ENCODE results near the gene PFAS.

Gene PFAS

GRCh38 chr17:8267480-8268147 is 18.5 kb downstream of the PFAS start:
- DNase-seq = no peak

GRCh38 chr17:8268550-8269298 is 19.6 kb downstream of the PFAS start:
- DNase-seq = no peak

DNA sequence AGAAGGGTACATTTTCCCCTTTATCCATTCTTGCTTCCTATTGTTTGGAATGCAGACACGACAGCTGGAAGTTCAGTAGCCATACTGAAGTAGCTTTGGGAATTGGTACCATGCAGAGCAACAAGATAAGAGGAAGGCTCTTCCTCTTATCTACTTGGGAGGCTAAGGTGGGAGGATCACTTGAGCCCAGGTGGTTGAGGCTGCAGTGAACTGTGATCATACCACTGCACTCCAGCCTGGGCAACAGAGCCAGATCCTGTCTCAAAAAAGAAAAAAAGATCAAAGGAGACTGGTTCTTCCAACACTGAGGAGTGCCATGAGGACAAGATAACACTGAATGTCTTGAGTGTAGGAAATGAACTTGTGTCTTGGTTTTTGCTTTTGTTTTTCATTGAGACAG is 23.3 kb downstream of the PFAS start:
- no peak for DNase-seq

- DNase-seq = no peak
Measured at GRCh38 chr17:8273884-8274444, 24.9 kb downstream of the PFAS start.

DNA sequence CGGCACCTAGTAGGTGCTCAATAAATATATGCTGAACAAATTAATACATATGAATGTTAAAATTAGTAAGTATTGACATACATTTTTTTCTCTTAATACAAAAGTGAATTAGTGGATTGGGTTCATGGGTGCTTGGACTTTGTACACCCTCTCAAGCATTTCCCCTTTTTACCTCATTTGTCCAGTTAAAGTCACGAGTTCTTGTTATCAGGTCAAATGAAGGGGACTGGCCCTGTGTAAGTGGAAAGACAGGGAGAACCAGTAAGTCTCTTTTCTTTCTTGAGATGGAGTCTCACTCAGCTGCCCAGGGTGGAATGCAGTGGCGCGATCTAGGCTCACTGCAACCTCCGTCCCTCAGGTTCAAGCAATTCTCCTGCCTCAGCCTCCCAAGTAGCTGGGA is 25.7 kb downstream of the PFAS start:
- no peak for DNase-seq

GRCh38 chr17:8275421-8276290 is 26.6 kb downstream of the PFAS start:
- no peak for DNase-seq

DNA sequence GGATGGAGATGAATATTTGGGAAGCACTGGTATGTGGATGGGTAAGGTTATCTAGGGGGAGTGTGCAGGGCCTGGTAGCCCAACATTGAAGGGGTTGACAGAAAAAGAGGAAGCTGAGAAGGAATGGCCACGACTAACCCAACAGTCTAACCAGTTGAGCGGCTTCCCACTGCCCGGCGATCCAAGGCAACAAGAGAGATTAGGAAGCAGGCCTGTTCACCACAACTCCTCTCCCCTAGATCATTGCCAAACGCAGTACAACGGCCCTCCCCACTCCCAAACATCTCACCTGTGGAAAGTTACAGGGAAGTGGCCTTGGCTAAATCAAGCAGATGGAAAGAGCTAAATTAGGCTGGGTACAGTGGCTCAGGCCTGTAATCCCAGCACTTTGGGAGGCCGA is 28.2 kb downstream of the PFAS start:
- DNase-seq = no peak

- no peak for DNase-seq
Measured at GRCh38 chr17:8282345-8282744, 33.3 kb downstream of the PFAS start.

DNA sequence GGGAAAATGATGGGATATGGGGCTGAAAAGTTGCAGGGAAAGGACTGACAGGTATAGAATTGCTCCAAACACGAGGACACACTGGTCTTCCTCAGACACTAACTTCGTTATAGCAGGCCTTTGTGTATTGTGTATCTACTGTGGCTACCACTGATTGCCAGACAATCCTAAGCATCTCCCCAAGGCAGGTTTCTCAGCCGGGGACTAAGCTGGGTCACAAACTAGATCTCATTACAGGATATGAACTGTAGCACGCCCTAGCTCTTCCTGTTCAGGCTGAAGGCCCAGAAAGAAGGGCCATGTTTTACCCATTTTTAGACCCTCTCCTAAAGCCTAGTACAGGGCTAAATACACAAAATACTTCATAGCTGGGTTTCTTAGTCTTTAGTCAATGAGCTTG is 34.3 kb downstream of the PFAS start:
- DNase-seq = no peak

DNA sequence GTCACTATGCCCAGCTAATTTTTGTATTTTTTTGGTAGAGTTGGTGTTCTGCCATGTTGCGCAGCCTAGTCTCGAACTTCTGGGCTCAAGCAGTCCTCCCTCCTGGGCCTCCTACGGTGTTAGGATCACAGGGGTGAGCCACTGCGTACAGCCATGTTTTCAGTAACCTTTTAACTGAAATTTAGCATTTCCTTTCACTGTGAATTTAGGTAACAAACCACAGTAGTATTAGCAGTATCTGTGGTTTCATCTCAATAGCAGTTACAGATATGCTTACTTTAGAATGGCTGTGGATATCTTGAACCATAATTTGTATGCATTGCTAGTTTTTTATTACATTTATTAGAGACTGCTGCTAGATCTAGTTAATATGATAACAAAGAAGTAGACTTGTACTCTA is 35.0 kb downstream of the PFAS start:
- DNase-seq = no peak

- no peak for DNase-seq
Measured at GRCh38 chr17:8285270-8286181, 36.4 kb downstream of the PFAS start.

DNA sequence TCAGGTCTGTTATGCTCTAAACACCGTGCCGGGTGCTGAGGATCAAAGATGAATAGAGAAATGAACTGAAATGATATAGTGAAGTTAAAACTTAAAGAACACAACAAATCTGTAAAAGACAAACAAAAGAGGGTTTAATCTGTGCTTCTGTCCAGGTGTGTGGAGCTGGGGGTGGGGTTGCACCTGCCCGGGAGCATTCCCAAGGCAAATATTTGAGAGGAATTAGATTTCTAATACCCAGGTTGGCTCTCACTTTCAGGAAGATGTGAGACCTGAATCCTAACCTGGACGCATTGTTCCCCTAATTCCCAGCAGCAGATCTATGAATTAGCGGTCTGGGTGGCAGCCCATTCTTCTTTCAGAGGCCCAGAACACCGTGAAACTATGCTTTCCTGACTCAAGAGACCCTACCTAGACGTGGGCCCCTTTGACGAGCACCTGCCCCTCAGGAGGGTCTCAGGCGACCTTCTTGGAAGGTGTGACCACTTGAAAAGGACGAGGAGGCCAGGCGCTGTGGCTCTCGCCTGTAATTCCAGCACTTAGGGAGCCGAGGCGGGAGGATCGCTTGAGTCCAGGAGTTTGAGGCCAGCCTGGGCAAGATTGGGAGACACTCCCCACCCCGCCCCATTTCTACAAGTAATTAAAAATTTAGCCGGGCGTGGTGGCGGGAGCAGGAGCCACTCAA is 38.7 kb downstream of the PFAS start:
- no peak for DNase-seq

DNA sequence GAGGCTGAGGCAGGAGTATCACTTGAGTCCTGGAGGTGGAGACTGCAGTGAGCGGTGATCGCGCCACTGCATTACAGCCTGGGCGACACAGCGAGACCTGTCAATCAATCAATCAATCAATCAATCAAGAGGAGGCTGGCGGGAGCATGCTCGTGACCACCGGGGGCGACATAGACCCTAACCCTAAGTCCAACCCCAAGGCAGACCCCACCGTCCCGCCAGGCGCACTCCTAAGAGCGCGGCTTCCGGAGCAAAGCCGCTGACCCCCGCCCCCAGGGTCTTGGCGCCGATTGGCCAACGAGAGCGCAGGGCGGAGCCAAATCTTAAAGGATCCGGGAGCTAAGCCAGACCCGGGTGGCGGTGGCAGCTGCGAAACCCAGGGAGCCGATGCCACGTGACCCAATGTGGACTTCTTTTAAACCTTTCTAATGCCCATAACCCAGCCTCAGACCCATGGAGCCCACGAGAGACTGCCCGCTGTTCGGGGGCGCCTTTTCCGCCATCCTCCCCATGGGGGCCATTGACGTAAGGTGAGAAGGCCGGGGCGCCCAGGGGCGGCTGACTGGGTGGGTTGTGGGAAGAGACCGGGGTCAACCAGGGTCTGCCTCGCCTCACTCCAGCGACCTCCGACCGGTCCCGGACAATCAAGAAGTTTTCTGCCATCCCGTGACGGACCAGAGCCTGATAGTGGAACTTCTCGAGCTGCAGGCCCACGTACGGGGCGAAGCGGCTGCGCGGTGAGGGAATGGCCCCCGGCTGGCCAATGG is 39.4 kb downstream of the PFAS start, which contains the start of gene RANGRF:
TSS of gene RANGRF (plus strand) at position 335 of the 767 bp plus-strand sequence. CDS start at position 454, 119 bp downstream.
- peak; percentile 70 for DNase-seq

DNA sequence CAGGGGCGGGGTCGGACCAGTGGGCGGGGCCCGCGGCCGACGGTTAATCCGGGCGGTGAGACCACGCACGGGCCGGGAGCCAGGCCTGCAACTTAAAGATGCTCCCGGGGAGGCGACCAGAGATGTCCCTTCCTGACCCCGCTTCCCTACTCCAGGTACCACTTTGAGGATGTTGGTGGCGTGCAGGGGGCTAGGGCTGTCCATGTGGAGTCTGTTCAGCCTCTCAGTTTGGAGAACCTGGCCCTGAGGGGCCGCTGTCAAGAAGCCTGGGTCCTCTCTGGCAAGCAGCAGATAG is 40.0 kb downstream of the PFAS start:
- no peak for DNase-seq

DNA sequence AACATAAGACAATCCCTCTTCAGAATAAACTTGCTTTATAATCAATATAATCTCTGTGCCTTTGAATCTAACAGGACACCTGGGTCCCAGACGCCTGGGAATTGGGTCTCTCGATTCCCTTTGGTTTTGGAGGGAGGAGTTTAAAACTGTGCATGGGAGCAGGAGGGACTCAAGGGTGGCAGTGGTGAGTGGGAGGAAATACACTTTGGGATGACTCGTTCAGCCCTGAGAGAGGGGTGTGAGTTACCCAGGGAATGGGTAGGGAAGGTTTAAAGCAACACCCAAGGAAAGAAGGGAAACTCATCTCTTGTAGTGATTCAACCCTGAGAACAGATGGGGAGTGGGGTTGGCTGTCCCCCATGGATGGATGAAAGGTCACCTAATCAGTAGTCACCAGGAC is 41.0 kb downstream of the PFAS start:
- no peak for DNase-seq

DNA sequence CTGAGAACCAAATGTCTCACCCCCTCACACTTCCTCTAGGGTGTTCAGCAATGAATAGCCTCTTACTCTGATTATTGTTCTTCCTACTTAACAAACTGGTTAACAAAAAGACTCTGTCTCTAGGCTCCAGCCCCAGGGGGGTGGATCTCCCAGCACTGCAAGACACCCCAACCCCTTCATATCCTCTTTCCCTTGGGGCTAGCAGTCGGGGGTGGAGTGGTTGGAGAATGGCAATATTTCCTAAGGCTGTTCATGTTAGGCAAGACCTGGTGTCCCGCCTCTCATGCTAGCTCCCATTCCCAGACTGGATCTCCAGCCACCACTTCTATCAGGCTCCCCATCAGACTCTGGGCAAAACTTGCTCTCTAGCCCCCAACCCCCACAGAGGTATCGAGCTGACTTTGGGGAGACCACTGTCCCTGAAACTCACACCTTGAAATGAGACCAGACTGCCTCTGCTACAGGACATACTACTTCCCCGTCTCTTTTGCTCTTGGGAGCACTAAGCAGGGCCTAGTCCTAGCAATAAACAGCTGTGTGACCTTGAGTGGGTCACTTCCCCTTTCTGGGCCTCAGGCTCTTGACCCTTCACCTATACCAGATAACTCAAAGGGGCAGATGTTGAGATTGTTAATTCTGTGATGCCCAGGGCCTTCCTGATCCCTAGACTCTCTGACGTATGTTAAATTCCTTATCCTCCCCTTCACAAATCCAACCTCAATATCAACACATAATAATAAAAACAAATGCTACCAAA is 43.7 kb downstream of the PFAS start:
- DNase-seq = no peak

DNA sequence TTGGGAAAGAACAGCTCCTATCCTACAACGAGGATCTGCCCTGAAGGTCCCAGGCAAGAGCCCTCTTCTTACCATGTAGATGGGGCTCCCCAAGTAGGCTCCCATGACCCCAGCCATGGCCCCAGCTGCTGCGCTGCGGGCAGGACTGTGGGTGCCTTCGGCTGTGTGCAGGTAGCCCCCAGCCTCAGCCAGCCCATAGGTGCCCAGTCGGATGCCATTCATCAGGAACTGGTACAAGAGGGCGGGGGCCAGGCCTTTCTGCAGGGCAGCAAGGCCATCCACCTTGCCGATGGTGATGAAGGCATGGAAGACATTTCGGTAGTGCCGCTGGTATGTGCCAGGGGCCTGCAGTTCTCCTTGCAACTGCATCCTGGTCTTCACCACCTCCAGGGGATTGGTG is 45.3 kb downstream of the PFAS start:
- no peak for DNase-seq

GRCh38 chr17:8294814-8295316 is 45.8 kb downstream of the PFAS start:
- no peak for DNase-seq

GRCh38 chr17:8300226-8300625 is 51.1 kb downstream of the PFAS start:
- no peak for DNase-seq
